Neutrophil (primary cell): ENCODE data around the gene DNAH17.

Experiments
- H3K27ac ChIP-seq: fragments of 200-600 bp; sonication (generic); 2 replicates; pipeline ENCODE4 v1.5.1; 2016; ENCODE audit warnings: mild to moderate bottlenecking, moderate library complexity
- H3K27me3 ChIP-seq: fragments of 200-600 bp; sonication (generic); 2 replicates; pipeline ENCODE4 v1.6.0; 2016; ENCODE audit warnings: mild to moderate bottlenecking
- H3K36me3 ChIP-seq: fragments of 200-600 bp; sonication (generic); 2 replicates; pipeline ENCODE4 v1.5.1; 2017
- H3K4me1 ChIP-seq, 2 experiments: fragments of 200-600 bp in 1 of 2; sonication (generic) in 1 of 2; 1 replicate in 1 of 2; 2 replicates in 1 of 2; pipeline versions ENCODE4 v1.5.1 to v1.6.1; 2013 to 2016; ENCODE audit warnings: low read depth in 1 of 2, low read length in 1 of 2, mild to moderate bottlenecking in 1 of 2, moderate library complexity in 1 of 2; ENCODE audit not compliant: control insufficient read depth in 1 of 2, insufficient read depth in 1 of 2
- H3K4me3 ChIP-seq, 2 experiments: fragments of 200-600 bp in 1 of 2; sonication (generic) in 1 of 2; 1 replicate in 1 of 2; 2 replicates in 1 of 2; pipeline ENCODE4 v1.5.1; 2013 to 2016; ENCODE audit warnings: low read depth in 1 of 2, low read length in 1 of 2, mild to moderate bottlenecking in 1 of 2, moderate library complexity in 1 of 2
- H3K9me3 ChIP-seq: fragments of 200-600 bp; sonication (generic); 2 replicates; pipeline ENCODE4 v1.5.1; 2016
- TF ChIP-seq, protein P1 (sequence below): fragments of 200-600 bp; sonication (generic); IDR thresholded peaks from 2 replicates; pipeline ENCODE4 v1.5.1; 2016; ENCODE audit warnings: antibody characterized with exemption

Gene DNAH17

DNA sequence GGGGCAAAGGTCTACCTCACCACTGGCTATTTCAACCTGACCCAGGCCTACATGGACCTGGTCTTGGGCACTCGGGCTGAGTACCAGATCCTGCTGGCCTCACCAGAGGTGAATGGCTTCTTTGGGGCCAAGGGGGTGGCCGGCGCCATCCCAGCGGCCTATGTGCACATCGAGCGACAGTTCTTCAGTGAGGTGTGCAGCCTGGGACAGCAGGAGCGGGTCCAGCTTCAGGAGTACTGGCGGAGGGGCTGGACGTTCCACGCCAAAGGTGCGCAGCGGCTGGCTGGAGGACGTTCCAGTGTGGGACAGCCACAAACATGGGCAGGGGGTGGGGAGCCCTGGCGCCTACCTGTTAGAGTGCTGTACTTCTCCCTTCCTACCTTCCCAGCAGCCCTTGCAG is 173.4 kb downstream of the DNAH17 start:
- Histone ChIP-seq H3K36me3 (peaks cover 95% of the 10 kb centered on the region), H3K27ac (no peak overlapping the region), H3K4me1 (peaks cover 8 to 17% of the 10 kb centered on the region in 2 experiments), H3K9me3 (no peaks in the 10 kb centered on the region), H3K4me3 (no peak overlapping the region), H3K27me3 (no peaks in the 10 kb centered on the region)
- TF ChIP-seq, protein P1, sequence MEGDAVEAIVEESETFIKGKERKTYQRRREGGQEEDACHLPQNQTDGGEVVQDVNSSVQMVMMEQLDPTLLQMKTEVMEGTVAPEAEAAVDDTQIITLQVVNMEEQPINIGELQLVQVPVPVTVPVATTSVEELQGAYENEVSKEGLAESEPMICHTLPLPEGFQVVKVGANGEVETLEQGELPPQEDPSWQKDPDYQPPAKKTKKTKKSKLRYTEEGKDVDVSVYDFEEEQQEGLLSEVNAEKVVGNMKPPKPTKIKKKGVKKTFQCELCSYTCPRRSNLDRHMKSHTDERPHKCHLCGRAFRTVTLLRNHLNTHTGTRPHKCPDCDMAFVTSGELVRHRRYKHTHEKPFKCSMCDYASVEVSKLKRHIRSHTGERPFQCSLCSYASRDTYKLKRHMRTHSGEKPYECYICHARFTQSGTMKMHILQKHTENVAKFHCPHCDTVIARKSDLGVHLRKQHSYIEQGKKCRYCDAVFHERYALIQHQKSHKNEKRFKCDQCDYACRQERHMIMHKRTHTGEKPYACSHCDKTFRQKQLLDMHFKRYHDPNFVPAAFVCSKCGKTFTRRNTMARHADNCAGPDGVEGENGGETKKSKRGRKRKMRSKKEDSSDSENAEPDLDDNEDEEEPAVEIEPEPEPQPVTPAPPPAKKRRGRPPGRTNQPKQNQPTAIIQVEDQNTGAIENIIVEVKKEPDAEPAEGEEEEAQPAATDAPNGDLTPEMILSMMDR = no peak

DNA sequence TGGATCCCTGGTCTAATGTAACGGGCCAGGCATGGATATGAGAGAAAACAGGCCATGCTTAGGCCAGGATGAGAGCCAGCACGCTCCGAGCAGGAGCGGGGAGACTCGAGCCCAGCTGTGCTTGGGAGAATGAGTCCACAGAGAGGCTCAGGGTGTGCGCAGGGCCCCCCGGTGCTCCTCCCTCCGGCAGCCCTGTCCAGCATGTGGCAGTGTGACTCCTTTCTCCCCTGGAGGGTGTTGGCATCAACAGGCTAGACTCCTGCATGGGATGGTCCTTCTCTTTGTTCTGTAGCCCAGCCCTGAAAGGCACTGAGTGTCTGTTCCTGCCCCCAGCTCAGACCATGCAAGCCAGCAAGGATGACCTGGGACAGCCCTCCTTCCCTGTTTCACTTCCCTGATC is 175.3 kb downstream of the DNAH17 start:
- TF ChIP-seq, protein P1 = no peak
- Histone ChIP-seq H3K4me3 (no peak overlapping the region), H3K9me3 (no peaks in the 10 kb centered on the region), H3K27ac (peak overlapping the region; percentile 19), H3K36me3 (peaks cover 98% of the 10 kb centered on the region), H3K27me3 (no peaks in the 10 kb centered on the region), H3K4me1 (peaks cover under 1 to 3% of the 10 kb centered on the region in 2 experiments)

DNA sequence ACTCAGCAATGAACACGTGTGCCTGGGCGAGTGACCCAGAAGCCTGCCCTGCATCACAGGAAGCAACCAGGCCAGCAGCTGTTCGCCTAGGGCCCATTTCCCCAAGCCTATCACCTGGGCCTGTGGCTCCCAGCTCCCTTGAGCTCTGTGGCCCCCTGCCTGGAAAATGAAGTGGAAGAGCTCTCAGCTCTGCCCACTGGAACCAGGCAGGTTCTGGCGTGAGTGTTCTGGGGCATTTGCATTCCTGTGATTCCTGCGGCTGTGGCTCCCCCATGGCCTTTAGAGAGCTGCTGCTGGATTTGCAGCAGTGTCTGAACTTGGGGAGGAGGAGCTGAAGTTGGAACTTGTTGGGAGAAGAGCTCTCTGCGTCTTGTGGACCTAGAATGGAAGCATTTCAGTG is 175.9 kb downstream of the DNAH17 start:
- no peak overlapping the region for H3K4me3 ChIP-seq
- no peaks in the 10 kb centered on the region for H3K9me3 ChIP-seq
- peaks cover 98% of the 10 kb centered on the region for H3K36me3 ChIP-seq
- H3K27me3 ChIP-seq = no peaks in the 10 kb centered on the region
- peak overlapping the region; percentile 19 for H3K27ac ChIP-seq
- TF ChIP-seq, protein P1 = no peak
- H3K4me1 ChIP-seq = no peaks in the 10 kb centered on the region

DNA sequence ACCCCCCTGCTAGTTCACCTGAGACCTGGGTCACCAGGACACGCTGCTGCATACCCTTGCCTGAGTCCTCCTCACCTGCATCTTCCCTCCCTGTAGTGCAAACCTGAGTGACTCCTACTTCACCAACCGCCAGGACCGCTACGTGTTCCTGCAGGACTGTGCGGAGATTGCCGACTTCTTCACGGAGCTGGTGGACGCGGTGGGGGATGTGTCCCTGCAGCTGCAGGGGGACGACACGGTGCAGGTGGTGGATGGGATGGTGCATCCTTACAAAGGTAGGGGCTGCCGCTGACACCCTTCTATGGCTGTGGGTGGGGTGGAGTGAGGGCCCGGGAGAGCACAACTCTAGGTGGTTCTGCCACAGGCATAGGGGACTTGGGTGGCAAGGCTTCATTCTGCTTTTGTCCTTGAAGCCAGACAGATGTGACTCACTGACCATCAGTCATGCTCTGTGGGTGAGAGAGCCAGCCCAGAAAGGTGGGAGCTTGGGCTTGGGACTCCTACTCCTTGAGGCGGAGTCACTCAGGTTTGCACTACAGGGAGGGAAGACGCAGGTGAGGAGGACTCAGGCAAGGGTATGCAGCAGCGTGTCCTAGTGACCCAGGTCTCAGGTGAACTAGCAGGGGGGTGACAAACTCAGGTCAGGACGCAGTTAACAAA is 176.5 kb downstream of the DNAH17 start:
- Histone ChIP-seq H3K27ac (no peak overlapping the region), H3K9me3 (no peaks in the 10 kb centered on the region), H3K36me3 (peaks cover 100% of the 10 kb centered on the region), H3K4me3 (no peak overlapping the region), H3K4me1 (no peaks in the 10 kb centered on the region), H3K27me3 (no peaks in the 10 kb centered on the region)
- TF ChIP-seq, protein P1 = no peak

DNA sequence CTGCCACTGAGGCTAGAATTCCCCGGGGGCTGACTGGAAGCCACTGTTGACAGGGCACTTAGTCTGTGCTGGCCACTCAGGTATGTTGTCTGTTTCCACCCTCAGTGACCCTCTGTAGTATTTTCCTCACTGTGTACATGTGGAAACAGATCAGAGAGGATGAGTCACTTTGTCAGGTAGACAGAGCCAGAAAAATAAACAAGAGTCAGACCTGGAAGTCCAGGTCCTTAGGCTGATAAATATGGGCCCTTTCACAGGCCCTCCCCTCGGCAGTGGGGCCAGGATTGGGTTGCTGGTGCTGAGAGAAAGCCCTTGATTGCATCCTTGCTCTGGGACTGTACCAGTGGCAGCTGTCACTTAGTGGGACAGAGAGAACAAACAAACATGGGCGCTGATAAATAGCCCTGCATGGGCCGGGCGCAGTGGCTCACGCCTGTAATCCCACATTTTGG is 177.5 kb downstream of the DNAH17 start:
- TF ChIP-seq, protein P1 = no peak
- Histone ChIP-seq H3K36me3 (peaks cover 100% of the 10 kb centered on the region), H3K27me3 (no peaks in the 10 kb centered on the region), H3K9me3 (no peaks in the 10 kb centered on the region), H3K27ac (no peak overlapping the region), H3K4me1 (no peaks in the 10 kb centered on the region), H3K4me3 (no peak overlapping the region)
